Spleen (tissue), 7 donors: ENCODE results near the gene PCDH19.

Source experiments
- CTCF ChIP-seq, 11 experiments: fragments of 200-600 bp in 7 of 11; fragments of 450-650 bp in 4 of 11; sonication (generic) in 4 of 11; IDR thresholded peaks in 8 of 11; conservative IDR thresholded peaks in 3 of 11; 1 replicate in 7 of 11; 2 replicates in 4 of 11; pipeline versions ENCODE4 v1.4.0 to v1.8.0; 2016 to 2021; ENCODE audit warnings: antibody characterized with exemption in 11 of 11, inconsistent platforms in 4 of 11, mild to moderate bottlenecking in 1 of 11
- POLR2A ChIP-seq, 3 donors: fragments of 450-650 bp; IDR thresholded peaks; one replicate each; pipeline ENCODE4 v1.5.1; 2017; ENCODE audit warnings: antibody characterized with exemption in 3 of 3, mild to moderate bottlenecking in 1 of 3
- donor health status: DM: no; HTN: no; CAD: no; lungs with moderate emphysema.
- donor health status: DM: no; HTN: no; CAD: no.
- donor health status: DM: no; HTN: no; CAD: no.

GRCh38 chrX:100340491-100341141 lies 69.5 kb downstream of the PCDH19 start:
- no peak for TF ChIP-seq CTCF (IDR thresholded peaks at IDR 0.05 in 8 of 11, conservative IDR thresholded peaks at IDR 0.05 in 3 of 11)
- no peak for TF ChIP-seq POLR2A (IDR thresholded peaks at IDR 0.05)
